Measurements from ENCODE around the gene EIF3A. TPM values are rescaled to one million over a fixed set of nuclear protein-coding genes. Genes with fewer than 3 reads are reported as not detected.

The EIF3A gene
- polyA plus RNA-seq, 4 donors: 41.8 to 143 (median 52.8) TPM

DNA sequence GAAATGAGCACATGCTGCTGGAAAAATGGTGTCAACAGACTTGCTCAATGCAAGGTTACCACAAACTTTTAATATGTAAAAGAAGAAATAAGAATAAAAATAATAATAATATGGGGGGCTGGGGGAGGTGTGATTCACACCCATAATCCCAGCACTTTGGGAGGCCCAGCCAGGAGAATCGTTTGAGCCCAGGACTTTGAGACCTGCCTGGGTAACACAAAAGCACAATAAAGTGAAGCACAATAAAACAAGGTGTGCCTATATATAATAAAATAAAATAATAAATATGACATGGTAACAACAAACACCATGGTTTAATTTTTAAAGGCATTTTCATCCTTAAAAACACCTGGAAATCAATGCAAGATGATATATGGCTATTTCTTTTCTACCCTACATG lies 25.1 kb downstream of the EIF3A start:
- Histone ChIP-seq H3K4me1 (ENCODE audit: control insufficient read depth in 3 of 3, insufficient read depth in 2 of 3, low read depth in 1 of 3, low read length in 2 of 3) (no peaks in the 10 kb centered on the region), H3K27me3 (ENCODE audit: control insufficient read depth in 3 of 3, insufficient read depth in 3 of 3, low read length in 3 of 3) (no peaks in the 10 kb centered on the region), H3K9me3 (ENCODE audit: control insufficient read depth in 2 of 2, insufficient read depth in 1 of 2, low read depth in 1 of 2, low read length in 1 of 2) (no peaks in the 10 kb centered on the region), H3K27ac (ENCODE audit: low read depth in 1 of 3, low read length in 2 of 3) (no peak overlapping the region), H3K4me3 (ENCODE audit: low read depth in 1 of 3, low read length in 3 of 3) (no peak overlapping the region), H3K36me3 (ENCODE audit: control insufficient read depth in 3 of 3, insufficient read depth in 2 of 3, low read depth in 1 of 3, low read length in 3 of 3) (peaks cover 40 to 45% (median 41%) of the 10 kb centered on the region in 3 donors)
- peak in 1 of 2 donors; percentile 62 for DNase-seq
- FAIRE-seq: no peak
- 16 to 69% (median 44%) methylated on average over 1 of the region's 1 CpG for WGBS, 3 donors

GRCh38 chr10:119051775-119052174 lies 28.8 kb downstream of the EIF3A start:
- Histone ChIP-seq H3K27ac (ENCODE audit: low read depth in 1 of 3, low read length in 2 of 3) (no peak overlapping the region), H3K27me3 (ENCODE audit: control insufficient read depth in 3 of 3, insufficient read depth in 3 of 3, low read length in 3 of 3) (no peaks in the 10 kb centered on the region), H3K4me3 (ENCODE audit: low read depth in 1 of 3, low read length in 3 of 3) (no peak overlapping the region), H3K9me3 (ENCODE audit: control insufficient read depth in 2 of 2, insufficient read depth in 1 of 2, low read depth in 1 of 2, low read length in 1 of 2) (no peaks in the 10 kb centered on the region), H3K4me1 (ENCODE audit: control insufficient read depth in 3 of 3, insufficient read depth in 2 of 3, low read depth in 1 of 3, low read length in 2 of 3) (no peaks in the 10 kb centered on the region), H3K36me3 (ENCODE audit: control insufficient read depth in 3 of 3, insufficient read depth in 2 of 3, low read depth in 1 of 3, low read length in 3 of 3) (peaks cover 30 to 51% (median 48%) of the 10 kb centered on the region in 3 donors)
- DNase-seq: no peak
- WGBS, 3 donors: 87 to 94% (median 93%) methylated on average over 3 of the region's 3 CpGs
- no peak for FAIRE-seq

GRCh38 chr10:119049777-119050176 lies 30.8 kb downstream of the EIF3A start:
- 95 to 97% (median 96%) methylated on average over 14 of the region's 14 CpGs for WGBS, 3 donors
- H3K27ac ChIP-seq (ENCODE audit: low read depth in 1 of 3, low read length in 2 of 3): no peak overlapping the region
- no peaks in the 10 kb centered on the region for H3K27me3 ChIP-seq (ENCODE audit: control insufficient read depth in 3 of 3, insufficient read depth in 3 of 3, low read length in 3 of 3)
- H3K36me3 ChIP-seq (ENCODE audit: control insufficient read depth in 3 of 3, insufficient read depth in 2 of 3, low read depth in 1 of 3, low read length in 3 of 3): peaks cover 22 to 55% (median 55%) of the 10 kb centered on the region in 3 donors
- FAIRE-seq (no peak), DNase-seq (no peak)
- no peaks in the 10 kb centered on the region for H3K4me1 ChIP-seq (ENCODE audit: control insufficient read depth in 3 of 3, insufficient read depth in 2 of 3, low read depth in 1 of 3, low read length in 2 of 3)
- no peak overlapping the region for H3K4me3 ChIP-seq (ENCODE audit: low read depth in 1 of 3, low read length in 3 of 3)
- H3K9me3 ChIP-seq (ENCODE audit: control insufficient read depth in 2 of 2, insufficient read depth in 1 of 2, low read depth in 1 of 2, low read length in 1 of 2): no peaks in the 10 kb centered on the region

GRCh38 chr10:119049361-119049760 lies 31.3 kb downstream of the EIF3A start:
- Histone ChIP-seq H3K9me3 (ENCODE audit: control insufficient read depth in 2 of 2, insufficient read depth in 1 of 2, low read depth in 1 of 2, low read length in 1 of 2) (no peaks in the 10 kb centered on the region), H3K36me3 (ENCODE audit: control insufficient read depth in 3 of 3, insufficient read depth in 2 of 3, low read depth in 1 of 3, low read length in 3 of 3) (peaks cover 22 to 55% (median 55%) of the 10 kb centered on the region in 3 donors), H3K27me3 (ENCODE audit: control insufficient read depth in 3 of 3, insufficient read depth in 3 of 3, low read length in 3 of 3) (no peaks in the 10 kb centered on the region), H3K4me3 (ENCODE audit: low read depth in 1 of 3, low read length in 3 of 3) (no peak overlapping the region), H3K4me1 (ENCODE audit: control insufficient read depth in 3 of 3, insufficient read depth in 2 of 3, low read depth in 1 of 3, low read length in 2 of 3) (no peaks in the 10 kb centered on the region), H3K27ac (ENCODE audit: low read depth in 1 of 3, low read length in 2 of 3) (no peak overlapping the region)
- WGBS, 3 donors: 88 to 94% (median 92%) methylated on average over 5 of the region's 5 CpGs
- no peak for FAIRE-seq
- DNase-seq: no peak

GRCh38 chr10:119045561-119045960 lies 35.1 kb downstream of the EIF3A start:
- Histone ChIP-seq H3K27me3 (ENCODE audit: control insufficient read depth in 3 of 3, insufficient read depth in 3 of 3, low read length in 3 of 3) (no peaks in the 10 kb centered on the region), H3K4me1 (ENCODE audit: control insufficient read depth in 3 of 3, insufficient read depth in 2 of 3, low read depth in 1 of 3, low read length in 2 of 3) (no peaks in the 10 kb centered on the region), H3K27ac (ENCODE audit: low read depth in 1 of 3, low read length in 2 of 3) (no peak overlapping the region), H3K36me3 (ENCODE audit: control insufficient read depth in 3 of 3, insufficient read depth in 2 of 3, low read depth in 1 of 3, low read length in 3 of 3) (peaks cover 20 to 69% (median 45%) of the 10 kb centered on the region in 3 donors), H3K4me3 (ENCODE audit: low read depth in 1 of 3, low read length in 3 of 3) (no peak overlapping the region), H3K9me3 (ENCODE audit: control insufficient read depth in 2 of 2, insufficient read depth in 1 of 2, low read depth in 1 of 2, low read length in 1 of 2) (no peaks in the 10 kb centered on the region)
- FAIRE-seq (no peak), DNase-seq (no peak)
- WGBS, 3 donors: 90 to 94% (median 93%) methylated on average over 7 of the region's 7 CpGs

- Histone ChIP-seq H3K9me3 (ENCODE audit: control insufficient read depth in 2 of 2, insufficient read depth in 1 of 2, low read depth in 1 of 2, low read length in 1 of 2) (no peaks in the 10 kb centered on the region), H3K27ac (ENCODE audit: low read depth in 1 of 3, low read length in 2 of 3) (no peak overlapping the region), H3K27me3 (ENCODE audit: control insufficient read depth in 3 of 3, insufficient read depth in 3 of 3, low read length in 3 of 3) (no peaks in the 10 kb centered on the region), H3K4me3 (ENCODE audit: low read depth in 1 of 3, low read length in 3 of 3) (no peak overlapping the region), H3K36me3 (ENCODE audit: control insufficient read depth in 3 of 3, insufficient read depth in 2 of 3, low read depth in 1 of 3, low read length in 3 of 3) (peaks cover 20 to 77% (median 41%) of the 10 kb centered on the region in 3 donors), H3K4me1 (ENCODE audit: control insufficient read depth in 3 of 3, insufficient read depth in 2 of 3, low read depth in 1 of 3, low read length in 2 of 3) (no peaks in the 10 kb centered on the region)
- FAIRE-seq: no peak
- DNase-seq: no peak
- WGBS, 3 donors: 95 to 98% (median 96%) methylated on average over 26 of the region's 26 CpGs
Observed at GRCh38 chr10:119042169-119042568, 38.4 kb downstream of the EIF3A start.

DNA sequence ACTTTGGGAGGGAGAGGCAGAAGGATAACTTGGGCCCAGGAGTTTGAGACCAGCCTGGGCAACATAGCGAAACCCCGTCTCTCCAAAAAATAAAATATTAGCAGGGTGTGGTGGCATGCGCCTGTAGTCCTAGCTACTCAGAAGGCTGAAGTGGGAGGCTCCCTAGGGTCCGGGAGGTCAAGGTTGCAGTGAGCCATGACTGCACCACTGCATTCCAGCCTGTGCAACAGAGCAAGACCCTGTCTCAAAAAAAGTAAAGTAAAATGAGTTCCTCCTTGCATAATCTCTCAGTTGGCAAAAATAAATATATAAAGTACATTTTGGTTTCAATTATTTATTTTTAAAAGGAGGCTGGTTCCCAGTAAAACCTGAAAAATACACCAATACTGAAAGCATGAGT lies 39.3 kb downstream of the EIF3A start:
- H3K4me1 ChIP-seq (ENCODE audit: control insufficient read depth in 3 of 3, insufficient read depth in 2 of 3, low read depth in 1 of 3, low read length in 2 of 3): no peaks in the 10 kb centered on the region
- 90 to 97% (median 92%) methylated on average over 4 of the region's 4 CpGs for WGBS, 3 donors
- H3K4me3 ChIP-seq (ENCODE audit: low read depth in 1 of 3, low read length in 3 of 3): no peak overlapping the region
- DNase-seq (no peak), FAIRE-seq (no peak)
- H3K36me3 ChIP-seq (ENCODE audit: control insufficient read depth in 3 of 3, insufficient read depth in 2 of 3, low read depth in 1 of 3, low read length in 3 of 3): peaks cover 20 to 73% (median 40%) of the 10 kb centered on the region in 3 donors
- H3K27me3 ChIP-seq (ENCODE audit: control insufficient read depth in 3 of 3, insufficient read depth in 3 of 3, low read length in 3 of 3): no peaks in the 10 kb centered on the region
- H3K9me3 ChIP-seq (ENCODE audit: control insufficient read depth in 2 of 2, insufficient read depth in 1 of 2, low read depth in 1 of 2, low read length in 1 of 2): no peaks in the 10 kb centered on the region
- H3K27ac ChIP-seq (ENCODE audit: low read depth in 1 of 3, low read length in 2 of 3): no peak overlapping the region

DNA sequence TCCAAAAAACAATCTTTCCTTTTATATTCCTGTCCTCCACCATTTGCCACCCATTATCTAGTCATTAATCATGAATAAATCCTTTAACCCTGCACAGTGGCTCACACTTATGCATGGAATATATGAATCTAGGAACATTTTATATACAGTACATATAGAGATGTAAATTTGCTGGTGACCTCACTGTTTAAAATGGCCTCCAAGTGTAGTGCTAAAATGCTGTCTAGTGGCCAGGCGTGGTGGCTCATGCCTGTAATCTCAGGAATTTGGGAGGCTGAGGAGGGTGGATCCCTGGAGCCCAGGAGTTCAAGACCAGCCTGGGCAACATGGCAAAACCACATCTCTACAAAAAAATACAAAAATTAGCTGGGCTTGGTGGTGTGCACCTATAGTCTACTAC lies 41.5 kb downstream of the EIF3A start:
- Histone ChIP-seq H3K9me3 (ENCODE audit: control insufficient read depth in 2 of 2, insufficient read depth in 1 of 2, low read depth in 1 of 2, low read length in 1 of 2) (no peaks in the 10 kb centered on the region), H3K4me3 (ENCODE audit: low read depth in 1 of 3, low read length in 3 of 3) (peak overlapping the region in 1 of 3 donors; percentile 15), H3K27ac (ENCODE audit: low read depth in 1 of 3, low read length in 2 of 3) (no peak overlapping the region), H3K36me3 (ENCODE audit: control insufficient read depth in 3 of 3, insufficient read depth in 2 of 3, low read depth in 1 of 3, low read length in 3 of 3) (peaks cover 22 to 62% (median 35%) of the 10 kb centered on the region in 3 donors), H3K4me1 (ENCODE audit: control insufficient read depth in 3 of 3, insufficient read depth in 2 of 3, low read depth in 1 of 3, low read length in 2 of 3) (no peaks in the 10 kb centered on the region), H3K27me3 (ENCODE audit: control insufficient read depth in 3 of 3, insufficient read depth in 3 of 3, low read length in 3 of 3) (no peaks in the 10 kb centered on the region)
- FAIRE-seq (no peak), DNase-seq (no peak)
- 74 to 86% (median 75%) methylated on average over 1 of the region's 1 CpG for WGBS, 3 donors

DNA sequence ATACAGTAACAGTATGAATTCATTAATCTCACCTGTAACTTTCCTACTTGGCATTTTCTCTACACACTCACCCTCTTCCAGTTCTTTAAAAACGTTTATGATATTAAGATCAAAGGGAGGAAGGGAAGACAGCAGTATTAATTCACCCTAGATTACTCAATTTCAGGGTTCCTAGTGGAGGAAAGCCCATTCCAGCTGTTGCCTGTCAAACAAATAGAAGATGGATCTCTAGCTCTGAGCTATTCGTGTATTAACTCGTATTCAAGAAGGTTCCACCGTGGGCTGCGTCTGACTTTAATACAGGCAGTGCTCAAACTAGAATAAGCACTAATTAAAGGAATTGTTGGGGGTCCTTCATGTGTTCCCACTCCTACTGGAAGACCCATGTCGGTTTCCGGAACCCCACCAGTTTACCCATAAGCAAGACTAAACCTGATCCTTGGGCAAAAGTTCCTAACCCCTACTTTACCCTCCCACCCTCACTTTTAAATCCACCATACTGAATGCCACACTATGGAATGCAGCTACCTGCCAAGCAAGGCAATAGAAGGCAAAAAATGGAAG lies 49.0 kb downstream of the EIF3A start:
- Histone ChIP-seq H3K27ac (ENCODE audit: low read depth in 1 of 3, low read length in 2 of 3) (no peak overlapping the region), H3K27me3 (ENCODE audit: control insufficient read depth in 3 of 3, insufficient read depth in 3 of 3, low read length in 3 of 3) (peaks cover 0 to 6% (median 0%) of the 10 kb centered on the region in 3 donors), H3K36me3 (ENCODE audit: control insufficient read depth in 3 of 3, insufficient read depth in 2 of 3, low read depth in 1 of 3, low read length in 3 of 3) (peaks cover 3 to 8% (median 5%) of the 10 kb centered on the region in 3 donors), H3K4me1 (ENCODE audit: control insufficient read depth in 3 of 3, insufficient read depth in 2 of 3, low read depth in 1 of 3, low read length in 2 of 3) (peaks cover 0 to 2% (median 0%) of the 10 kb centered on the region in 3 donors), H3K9me3 (ENCODE audit: control insufficient read depth in 2 of 2, insufficient read depth in 1 of 2, low read depth in 1 of 2, low read length in 1 of 2) (no peaks in the 10 kb centered on the region), H3K4me3 (ENCODE audit: low read depth in 1 of 3, low read length in 3 of 3) (no peak overlapping the region)
- WGBS, 3 donors: 68 to 74% (median 73%) methylated on average over 7 of the region's 7 CpGs
- no peak for DNase-seq
- no peak for FAIRE-seq
